ENCODE measurements around the gene MBNL3. TPM values are rescaled to one million over a fixed set of nuclear protein-coding genes. Genes with fewer than 3 reads are reported as not detected.

MBNL3 gene
- polyA plus RNA-seq, 1 of the 3 experiments (the other 2 are of a cell fraction) = 0.21 TPM

- WGBS (ENCODE audit: low lambda C conversion rate) = 23% methylated on average over 3 of the region's 3 CpGs
- H2AFZ ChIP-seq (ENCODE audit: low read depth) = no peak overlapping the region
- H3K27me3 ChIP-seq (ENCODE audit: insufficient read depth) = no peaks in the 10 kb centered on the region
- POLR2A ChIA-PET = no interaction called here
- DNase-seq = no peak
- no peak overlapping the region for H3K9ac ChIP-seq
- H3K27ac ChIP-seq (ENCODE audit: low read depth in 2 of 2, low read length in 1 of 2) = no peak overlapping the region
- no peaks in the 10 kb centered on the region for H3K4me1 ChIP-seq (ENCODE audit: control insufficient read depth in 1 of 2, insufficient read depth in 2 of 2, low read depth in 1 of 2, low read length in 1 of 2)
- no peak overlapping the region for H3K4me2 ChIP-seq
- no peaks in the 10 kb centered on the region for H3K36me3 ChIP-seq (replicated peaks in 1 of 2; ENCODE audit: control insufficient read depth in 1 of 2, insufficient read depth in 2 of 2, low read length in 1 of 2)
- H3K9me3 ChIP-seq = no peaks in the 10 kb centered on the region
- H3K79me2 ChIP-seq (ENCODE audit: insufficient read depth) = no peaks in the 10 kb centered on the region
- H3K4me3 ChIP-seq (ENCODE audit: low read depth in 2 of 2, low read length in 1 of 2) = no peak overlapping the region
- TF ChIP-seq MXI1 (IDR thresholded peaks at IDR 0.05; ENCODE audit: low read depth, low read length) = no peak
- TF ChIP-seq JUND (IDR thresholded peaks at IDR 0.05) = no peak
- TF ChIP-seq, protein P1, sequence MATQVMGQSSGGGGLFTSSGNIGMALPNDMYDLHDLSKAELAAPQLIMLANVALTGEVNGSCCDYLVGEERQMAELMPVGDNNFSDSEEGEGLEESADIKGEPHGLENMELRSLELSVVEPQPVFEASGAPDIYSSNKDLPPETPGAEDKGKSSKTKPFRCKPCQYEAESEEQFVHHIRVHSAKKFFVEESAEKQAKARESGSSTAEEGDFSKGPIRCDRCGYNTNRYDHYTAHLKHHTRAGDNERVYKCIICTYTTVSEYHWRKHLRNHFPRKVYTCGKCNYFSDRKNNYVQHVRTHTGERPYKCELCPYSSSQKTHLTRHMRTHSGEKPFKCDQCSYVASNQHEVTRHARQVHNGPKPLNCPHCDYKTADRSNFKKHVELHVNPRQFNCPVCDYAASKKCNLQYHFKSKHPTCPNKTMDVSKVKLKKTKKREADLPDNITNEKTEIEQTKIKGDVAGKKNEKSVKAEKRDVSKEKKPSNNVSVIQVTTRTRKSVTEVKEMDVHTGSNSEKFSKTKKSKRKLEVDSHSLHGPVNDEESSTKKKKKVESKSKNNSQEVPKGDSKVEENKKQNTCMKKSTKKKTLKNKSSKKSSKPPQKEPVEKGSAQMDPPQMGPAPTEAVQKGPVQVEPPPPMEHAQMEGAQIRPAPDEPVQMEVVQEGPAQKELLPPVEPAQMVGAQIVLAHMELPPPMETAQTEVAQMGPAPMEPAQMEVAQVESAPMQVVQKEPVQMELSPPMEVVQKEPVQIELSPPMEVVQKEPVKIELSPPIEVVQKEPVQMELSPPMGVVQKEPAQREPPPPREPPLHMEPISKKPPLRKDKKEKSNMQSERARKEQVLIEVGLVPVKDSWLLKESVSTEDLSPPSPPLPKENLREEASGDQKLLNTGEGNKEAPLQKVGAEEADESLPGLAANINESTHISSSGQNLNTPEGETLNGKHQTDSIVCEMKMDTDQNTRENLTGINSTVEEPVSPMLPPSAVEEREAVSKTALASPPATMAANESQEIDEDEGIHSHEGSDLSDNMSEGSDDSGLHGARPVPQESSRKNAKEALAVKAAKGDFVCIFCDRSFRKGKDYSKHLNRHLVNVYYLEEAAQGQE (IDR thresholded peaks at IDR 0.05; ENCODE audit: low read depth, low read length) = no peak
- TF ChIP-seq MEF2A (IDR thresholded peaks at IDR 0.05; ENCODE audit: borderline replicate concordance, low read depth) = no peak
- TF ChIP-seq IRF3 (IDR thresholded peaks at IDR 0.05; ENCODE audit: low read depth, low read length) = no peak
- no peak for TF ChIP-seq NRF1 (IDR thresholded peaks at IDR 0.05; ENCODE audit: low read depth, low read length)
- TF ChIP-seq, protein P2, sequence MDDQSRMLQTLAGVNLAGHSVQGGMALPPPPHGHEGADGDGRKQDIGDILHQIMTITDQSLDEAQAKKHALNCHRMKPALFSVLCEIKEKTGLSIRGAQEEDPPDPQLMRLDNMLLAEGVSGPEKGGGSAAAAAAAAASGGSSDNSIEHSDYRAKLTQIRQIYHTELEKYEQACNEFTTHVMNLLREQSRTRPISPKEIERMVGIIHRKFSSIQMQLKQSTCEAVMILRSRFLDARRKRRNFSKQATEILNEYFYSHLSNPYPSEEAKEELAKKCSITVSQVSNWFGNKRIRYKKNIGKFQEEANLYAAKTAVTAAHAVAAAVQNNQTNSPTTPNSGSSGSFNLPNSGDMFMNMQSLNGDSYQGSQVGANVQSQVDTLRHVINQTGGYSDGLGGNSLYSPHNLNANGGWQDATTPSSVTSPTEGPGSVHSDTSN (IDR thresholded peaks at IDR 0.05) = no peak
- TF ChIP-seq EZH2phosphoT487 (IDR thresholded peaks at IDR 0.05; ENCODE audit: borderline replicate concordance, low read depth) = no peak
- no peak for TF ChIP-seq POLR2AphosphoS5 (IDR thresholded peaks at IDR 0.05; ENCODE audit: low read depth, low read length)
- no peak for TF ChIP-seq GATA2 (CRISPR knock-in tag; IDR thresholded peaks at IDR 0.05)
- TF ChIP-seq SMC3 (IDR thresholded peaks at IDR 0.05; ENCODE audit: low read depth, low read length) = no peak
- TF ChIP-seq RXRA (IDR thresholded peaks at IDR 0.05; ENCODE audit: borderline replicate concordance, low read depth) = no peak
- TF ChIP-seq TEAD4 (IDR thresholded peaks at IDR 0.05; ENCODE audit: borderline replicate concordance, insufficient read depth) = no peak
- no peak for TF ChIP-seq FOXJ3 (CRISPR knock-in tag; IDR thresholded peaks at IDR 0.05)
- no peak for TF ChIP-seq RFX5 (IDR thresholded peaks at IDR 0.05; ENCODE audit: low read length)
- TF ChIP-seq EP300 (IDR thresholded peaks at IDR 0.05; ENCODE audit: borderline replicate concordance in 1 of 2, low read depth in 1 of 2, low read length in 1 of 2) = no peak
- no peak for TF ChIP-seq CTCF (IDR thresholded peaks at IDR 0.05)
- no peak for TF ChIP-seq RAD21 (IDR thresholded peaks at IDR 0.05; ENCODE audit: low read length)
- H3K9me2 ChIP-seq = no peaks in the 10 kb centered on the region
- CTCF ChIA-PET = interaction anchor here (0.7 kb wide), 1 partner anchor 142 kb away, joined by 3 read pairs; no protein-coding TSS in a partner anchor
- H3F3A ChIP-seq (replicated peaks; ENCODE audit: insufficient read depth) = no peaks in the 10 kb centered on the region
- 0 out of 2 replicates have a peak, but pooled peaks cover 1% of the 10 kb centered on the region for H4K20me1 ChIP-seq (ENCODE audit: insufficient read depth)
Observed at GRCh38 chrX:132364313-132364712, 124.5 kb downstream of the MBNL3 start.
